HL-60 (cell line): ENCODE results near the gene TYMP.

Experiments used
- POLR2AphosphoS5 ChIP-seq: IDR thresholded peaks from 2 replicates; pipeline ENCODE4 v1.6.1; 2012; ENCODE audit warnings: low read depth
- TF ChIP-seq, protein P1 (sequence below): IDR thresholded peaks from one replicate; pipeline ENCODE4 v1.5.1; 2011; ENCODE audit warnings: low read length, control low read depth, inconsistent platforms; ENCODE audit not compliant: insufficient read depth

DNA sequence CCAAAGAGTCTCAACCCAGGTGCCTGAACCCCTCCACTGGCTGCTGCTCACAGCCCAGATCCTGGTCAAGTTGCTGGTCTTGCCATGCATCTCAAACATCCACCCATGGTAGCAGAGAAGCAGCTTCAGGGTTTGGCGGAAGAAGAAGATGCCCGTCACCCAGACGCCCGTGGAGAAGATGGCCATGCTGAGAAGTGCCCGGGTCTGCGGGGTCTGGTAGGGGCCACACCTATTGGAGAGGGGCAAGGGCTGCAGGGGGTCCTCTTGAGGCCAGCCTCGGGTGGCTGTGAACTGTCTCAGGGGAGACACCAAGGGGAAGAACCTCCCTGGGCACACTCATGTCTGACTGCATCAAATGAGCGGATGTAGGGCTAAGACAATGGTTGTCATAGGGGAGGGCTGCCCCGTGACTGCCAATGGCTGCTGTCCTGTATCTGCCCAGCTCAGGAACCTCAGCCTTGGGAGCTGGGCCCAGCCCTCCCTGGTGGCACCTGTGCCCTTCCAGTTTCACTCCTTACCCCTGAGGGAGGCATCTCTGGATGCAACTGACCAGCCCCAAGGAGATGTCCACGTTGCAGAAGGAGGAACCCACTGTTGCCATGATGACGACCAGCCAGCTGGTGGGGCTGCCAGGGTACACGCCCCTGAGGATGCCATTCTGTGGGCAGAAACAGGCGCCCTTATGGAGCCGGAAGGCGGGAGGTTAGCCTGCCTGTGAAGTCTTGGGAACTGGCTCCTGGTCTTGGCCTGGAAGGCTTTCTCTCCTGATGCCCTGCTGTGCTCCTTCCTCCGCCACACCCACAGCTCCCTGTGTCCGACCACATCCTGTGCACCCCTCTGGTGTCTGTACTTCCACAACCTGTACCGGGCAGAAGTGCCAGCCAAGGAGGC lies 47.2 kb upstream of the TYMP start:
- no peak for TF ChIP-seq POLR2AphosphoS5
- TF ChIP-seq, protein P1, sequence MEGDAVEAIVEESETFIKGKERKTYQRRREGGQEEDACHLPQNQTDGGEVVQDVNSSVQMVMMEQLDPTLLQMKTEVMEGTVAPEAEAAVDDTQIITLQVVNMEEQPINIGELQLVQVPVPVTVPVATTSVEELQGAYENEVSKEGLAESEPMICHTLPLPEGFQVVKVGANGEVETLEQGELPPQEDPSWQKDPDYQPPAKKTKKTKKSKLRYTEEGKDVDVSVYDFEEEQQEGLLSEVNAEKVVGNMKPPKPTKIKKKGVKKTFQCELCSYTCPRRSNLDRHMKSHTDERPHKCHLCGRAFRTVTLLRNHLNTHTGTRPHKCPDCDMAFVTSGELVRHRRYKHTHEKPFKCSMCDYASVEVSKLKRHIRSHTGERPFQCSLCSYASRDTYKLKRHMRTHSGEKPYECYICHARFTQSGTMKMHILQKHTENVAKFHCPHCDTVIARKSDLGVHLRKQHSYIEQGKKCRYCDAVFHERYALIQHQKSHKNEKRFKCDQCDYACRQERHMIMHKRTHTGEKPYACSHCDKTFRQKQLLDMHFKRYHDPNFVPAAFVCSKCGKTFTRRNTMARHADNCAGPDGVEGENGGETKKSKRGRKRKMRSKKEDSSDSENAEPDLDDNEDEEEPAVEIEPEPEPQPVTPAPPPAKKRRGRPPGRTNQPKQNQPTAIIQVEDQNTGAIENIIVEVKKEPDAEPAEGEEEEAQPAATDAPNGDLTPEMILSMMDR: no peak
